ENCODE data around the gene ZNF669.

The ZNF669 gene

GRCh38 chr1:247064304-247064703, 39.9 kb downstream of the ZNF669 start:
- no peak for DNase-seq (ENCODE audit: low read depth)
- no peak overlapping the region for H3K4me3 ChIP-seq (ENCODE audit: low read length)
- no peak for TF ChIP-seq CTCF (IDR thresholded peaks at IDR 0.05; ENCODE audit: insufficient read depth, low read depth, low read length, missing control alignments)

- H3K4me3 ChIP-seq (ENCODE audit: low read length), result no peak overlapping the region
- DNase-seq (ENCODE audit: low read depth), result no peak
- TF ChIP-seq CTCF (IDR thresholded peaks at IDR 0.05; ENCODE audit: insufficient read depth, low read depth, low read length, missing control alignments), result no peak
These were observed 43.4 kb downstream of the ZNF669 start for GRCh38 chr1:247060771-247061170.

- TF ChIP-seq CTCF (IDR thresholded peaks at IDR 0.05; ENCODE audit: insufficient read depth, low read depth, low read length, missing control alignments), result no peak
- DNase-seq (ENCODE audit: low read depth), result no peak
These were observed 48.1 kb downstream of the ZNF669 start for GRCh38 chr1:247056071-247056470.

GRCh38 chr1:247054992-247055415, 49.2 kb downstream of the ZNF669 start:
- no peak overlapping the region for H3K4me3 ChIP-seq (ENCODE audit: low read length)
- TF ChIP-seq CTCF (IDR thresholded peaks at IDR 0.05; ENCODE audit: insufficient read depth, low read depth, low read length, missing control alignments), result no peak
- peak; percentile 22 for DNase-seq (ENCODE audit: low read depth)

More at GRCh38 chr1:247056071-247056470, 48.1 kb downstream of the ZNF669 start:
- no peak overlapping the region for H3K4me3 ChIP-seq (ENCODE audit: low read length)

All from epithelial cell of esophagus (primary cell).